HepG2 (cell line): ENCODE measurements around the gene ZSWIM7. TPM values are rescaled to one million over a fixed set of nuclear protein-coding genes. Genes with fewer than 3 reads are reported as not detected.
A peak's percentile ranks its signal among the peaks of the same experiment; 100 is the strongest.

Experiments used
- ARHGAP35 ChIP-seq: sonication (generic); formaldehyde crosslinking; IDR thresholded peaks from 2 replicates; pipeline ENCODE4 v1.9.0; 2022; ENCODE audit warnings: mild to moderate bottlenecking, inconsistent platforms, moderate library complexity, missing genetic modification reagents, borderline replicate concordance
- FOXP4 ChIP-seq: sonication (generic); formaldehyde crosslinking; IDR thresholded peaks from 2 replicates; pipeline ENCODE4 v1.4.0; 2020; ENCODE audit warnings: missing genetic modification reagents
- GLMP ChIP-seq: sonication (generic); formaldehyde crosslinking; IDR thresholded peaks from 2 replicates; pipeline ENCODE4 v1.9.0; 2021; ENCODE audit warnings: missing genetic modification reagents, mild to moderate bottlenecking, borderline replicate concordance
- HNF1B ChIP-seq: sonication (generic); formaldehyde crosslinking; IDR thresholded peaks from 2 replicates; pipeline ENCODE4 v1.5.1; 2020; ENCODE audit warnings: mild to moderate bottlenecking, moderate library complexity, missing genetic modification reagents
- KAT8 ChIP-seq: IDR thresholded peaks from 2 replicates; pipeline ENCODE4 v1.6.1; 2016; ENCODE audit warnings: missing genetic modification reagents, missing compliant biosample characterization
- NAIF1 ChIP-seq: sonication (generic); formaldehyde crosslinking; IDR thresholded peaks from 2 replicates; pipeline ENCODE4 v1.5.0; 2020; ENCODE audit warnings: mild to moderate bottlenecking, missing genetic modification reagents, borderline replicate concordance
- NFE2 ChIP-seq: sonication (generic); formaldehyde crosslinking; IDR thresholded peaks from 2 replicates; pipeline ENCODE4 v1.4.0; 2020; ENCODE audit warnings: missing genetic modification reagents
- RNF219 ChIP-seq: sonication (generic); formaldehyde crosslinking; IDR thresholded peaks from 2 replicates; pipeline ENCODE4 v1.5.0; 2020; ENCODE audit warnings: mild to moderate bottlenecking, missing genetic modification reagents
- SNAPC5 ChIP-seq: sonication (generic); formaldehyde crosslinking; IDR thresholded peaks from 2 replicates; pipeline ENCODE4 v1.8.1; 2023; ENCODE audit warnings: mild to moderate bottlenecking, missing genetic modification reagents, borderline replicate concordance
- SUZ12 ChIP-seq: fragments of 150-350 bp; IDR thresholded peaks from 2 replicates; pipeline ENCODE4 v1.6.1; 2014; ENCODE audit warnings: low read depth, low read length
- TIGD3 ChIP-seq: sonication (generic); formaldehyde crosslinking; IDR thresholded peaks from 2 replicates; pipeline ENCODE4 v1.5.1; 2020; ENCODE audit warnings: mild to moderate bottlenecking, missing genetic modification reagents, borderline replicate concordance
- ZNF354B ChIP-seq: sonication (generic); formaldehyde crosslinking; IDR thresholded peaks from 2 replicates; pipeline ENCODE4 v1.8.0; 2022; ENCODE audit warnings: mild to moderate bottlenecking, missing genetic modification reagents
- ZNF550 ChIP-seq: sonication (generic); formaldehyde crosslinking; IDR thresholded peaks from 2 replicates; pipeline ENCODE4 v1.4.0; 2020; ENCODE audit warnings: mild to moderate bottlenecking, missing genetic modification reagents, borderline replicate concordance
- ZNF598 ChIP-seq: sonication (generic); formaldehyde crosslinking; IDR thresholded peaks from 2 replicates; pipeline ENCODE4 v1.5.1; 2020; ENCODE audit warnings: mild to moderate bottlenecking, missing genetic modification reagents, borderline replicate concordance
- ZXDC ChIP-seq: sonication (generic); formaldehyde crosslinking; IDR thresholded peaks from 2 replicates; pipeline ENCODE4 v1.5.0; 2020; ENCODE audit warnings: mild to moderate bottlenecking, missing genetic modification reagents
- polyA plus RNA-seq, 8 experiments: library from polyadenylated mRNA; depleted of rRNA in 3 of 8; stranded (reverse) in 7 of 8; unstranded in 1 of 8; fragments of >200 nt; fragmentation: Illumina TruSeq in 4 of 8; extraction: Trizol in 4 of 8; gene quantifications; 2 replicates each; pipeline versions ENCODE4 v1.2.1 to v1.2.3, GENCODE V29; 2011 to 2016; ENCODE audit warnings: low read depth in 4 of 8, missing spikeins in 1 of 8, mixed read lengths in 1 of 8; ENCODE audit not compliant: insufficient read depth in 1 of 8
- total RNA-seq, 5 experiments: library from RNA; depleted of rRNA; stranded (reverse); fragments of >200 nt; fragmentation: Illumina TruSeq; extraction: Trizol; gene quantifications; 2 replicates each; pipeline ENCODE4 v1.2.3, GENCODE V29; 2016; ENCODE audit warnings: low read depth in 1 of 5

ZSWIM7 gene
- total and polyA plus RNA-seq, 2 of the 13 experiments (the other 11 are each of a cell fraction or from before 2014, with no cell fraction given): 13.1 to 28.1 TPM

- TF ChIP-seq HNF1B (peak; percentile 66; the same call in 1 of the 2 replicates), FOXP4 (peak; percentile 78), TIGD3 (0 out of 2 replicates have a peak, but pooled peaks have one; percentile 31), GLMP (no peak), NAIF1 (peak; percentile 92; the same call in 1 of the 2 replicates), ZNF550 (CRISPR knock-in tag) (no peak), SUZ12 (no peak), SNAPC5 (CRISPR knock-in tag) (no peak; the same call in 1 of the 2 replicates), ZNF354B (CRISPR knock-in tag) (peak; percentile 71), ZNF598 (CRISPR knock-in tag) (peak; percentile 82; the same call in 1 of the 2 replicates), ARHGAP35 (peak; percentile 94), ZXDC (CRISPR knock-in tag) (no peak; the same call in 1 of the 2 replicates), NFE2 (CRISPR knock-in tag) (no peak), RNF219 (CRISPR knock-in tag) (no peak), KAT8 (CRISPR knock-in tag) (peak; percentile 91)
These were observed at the start of gene ZSWIM7, which contains the start of gene TTC19 (continued) for GRCh38 chr17:15999141-15999973.
